HG02981 (cell line): ENCODE measurements around the gene CCDC9.

ENCODE experiments used
- ATAC-seq: cut with Tn5 transposase; IDR thresholded peaks from one replicate; pipeline ENCODE4 v1.9.1; 2021; ENCODE audit warnings: mild to moderate bottlenecking, moderate library complexity; ENCODE audit not compliant: unreplicated experiment

Gene CCDC9

DNA sequence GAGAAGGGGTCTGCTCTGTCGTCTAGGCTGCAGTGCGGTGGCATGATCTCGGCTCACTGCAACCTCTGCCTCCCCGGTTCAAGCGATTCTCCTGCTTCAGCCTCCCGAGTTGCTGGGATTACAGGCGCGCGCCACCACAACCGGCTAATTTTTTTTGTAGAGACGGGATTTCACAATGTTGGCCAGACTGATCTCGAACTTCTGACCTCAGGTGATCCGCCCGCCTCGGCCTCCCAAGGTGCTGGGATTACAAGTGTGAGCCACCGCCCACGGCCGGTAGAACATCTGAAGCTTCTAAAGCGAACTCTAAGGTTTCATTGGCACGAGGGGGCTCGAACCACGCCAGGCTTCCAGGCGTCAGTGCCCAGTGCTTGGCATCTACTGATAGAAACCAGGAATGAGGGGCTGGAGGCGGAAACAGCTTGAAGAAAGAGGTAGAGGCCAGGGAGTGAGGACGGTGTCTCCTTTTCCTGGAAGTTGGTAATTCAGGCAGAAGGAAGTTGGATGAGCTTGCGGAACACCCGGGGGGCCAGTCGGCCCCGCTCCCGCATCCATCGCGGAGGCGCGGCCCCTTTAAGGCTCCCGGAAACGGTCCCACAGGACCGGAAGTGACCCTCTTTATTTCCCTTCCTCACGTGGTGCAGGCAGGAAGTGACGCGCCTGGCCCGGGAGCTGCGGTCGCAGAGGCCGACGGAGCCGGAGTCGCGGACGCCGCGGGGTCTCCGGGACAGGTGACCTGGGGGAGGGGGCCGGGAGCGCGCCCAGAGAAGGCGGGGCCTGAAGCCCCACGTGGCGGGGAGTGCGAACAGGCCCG is at the start of gene CCDC9:
Gene CCDC9 (plus strand): TSS at position 647 of the 814 bp plus-strand sequence. CDS start 1,876 bp downstream, outside the sequence.
- peak; percentile 39 for ATAC-seq

DNA sequence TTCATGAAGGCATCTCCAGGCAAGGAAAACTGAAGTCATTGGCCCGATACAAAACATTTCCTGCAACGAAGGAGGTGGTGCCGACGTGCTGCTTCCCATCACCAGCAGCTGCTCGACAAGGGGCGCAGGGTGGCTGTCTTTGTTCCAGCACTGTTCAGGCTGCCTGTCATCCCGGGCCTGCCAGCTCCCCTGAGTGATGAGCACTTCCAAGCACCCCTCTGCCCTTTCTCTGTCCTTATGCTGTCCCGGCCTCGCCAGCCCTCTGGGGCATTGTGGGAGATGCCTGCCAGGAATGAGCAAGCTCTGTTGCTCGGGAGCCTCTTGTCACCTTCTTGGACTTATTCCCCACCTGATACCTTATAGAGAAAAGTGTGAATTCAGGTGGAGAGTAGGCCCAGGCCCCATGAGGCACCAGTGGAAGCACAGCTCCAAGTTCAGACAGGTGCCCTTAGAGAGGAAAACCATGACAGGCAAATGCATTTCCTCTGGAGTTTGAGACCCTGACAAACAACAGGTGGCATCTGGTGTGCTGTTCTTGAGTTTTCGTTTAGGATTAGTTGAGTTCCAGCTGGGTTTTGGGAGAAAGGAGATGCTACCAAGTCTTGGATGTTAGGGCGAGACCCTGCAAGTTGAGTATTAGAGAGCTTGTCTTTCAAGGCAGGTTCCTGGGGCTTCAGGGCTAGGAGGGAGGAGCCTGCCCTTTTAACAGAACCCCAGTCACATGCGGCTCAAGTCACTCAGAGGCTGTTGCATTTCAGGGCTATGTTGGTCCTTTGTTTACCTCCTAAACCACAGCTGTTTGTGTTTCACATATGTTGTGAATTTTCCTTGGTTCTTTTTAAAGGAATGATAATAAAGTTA is 46.8 kb upstream of the CCDC9 start:
- ATAC-seq, result no peak

DNA sequence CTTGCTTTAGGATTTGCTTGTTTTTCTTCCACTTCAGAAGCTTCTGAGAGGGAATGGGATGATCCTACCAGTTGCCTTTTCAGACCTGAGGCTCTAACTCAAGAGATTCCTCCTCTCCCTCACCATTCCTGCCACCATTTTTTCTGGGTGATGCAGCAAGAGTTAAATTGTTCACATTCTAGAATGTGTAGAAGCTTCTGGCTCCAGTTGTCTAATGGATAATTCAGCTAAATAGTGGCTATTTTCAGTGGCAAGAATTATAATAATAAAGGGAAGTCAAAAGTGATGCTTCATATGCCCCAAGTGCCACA is 46.2 kb upstream of the CCDC9 start:
- no peak for ATAC-seq

DNA sequence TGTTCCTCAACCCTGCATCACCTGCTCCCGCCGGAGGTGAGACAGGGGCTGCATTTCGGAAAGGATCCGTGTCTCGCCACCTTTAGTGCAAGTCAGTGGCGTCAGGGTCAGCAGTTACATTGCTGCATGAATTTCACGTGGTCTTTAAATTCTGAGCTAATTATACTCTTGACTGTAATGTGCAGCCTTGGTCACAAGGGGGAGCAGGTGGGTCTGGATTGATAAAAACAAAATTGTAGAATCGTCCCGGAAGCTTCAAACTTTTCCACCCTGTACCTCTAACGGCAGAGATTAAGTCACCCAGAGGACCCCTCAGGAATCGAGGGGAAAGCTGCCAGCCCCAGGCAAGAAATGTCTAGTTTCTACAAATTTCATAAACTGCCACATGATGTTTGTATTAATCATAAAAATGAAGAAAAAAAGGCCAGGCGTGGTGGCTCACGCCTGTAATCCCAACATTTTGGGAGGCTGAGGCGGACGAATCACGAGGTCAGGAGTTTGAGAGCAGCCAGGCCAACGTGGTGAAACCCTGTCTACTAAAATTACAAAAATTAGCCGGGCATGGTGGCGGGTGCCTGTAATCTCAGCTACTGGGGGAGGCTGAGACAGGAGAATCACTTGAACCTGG is 45.5 kb upstream of the CCDC9 start:
- no peak for ATAC-seq

DNA sequence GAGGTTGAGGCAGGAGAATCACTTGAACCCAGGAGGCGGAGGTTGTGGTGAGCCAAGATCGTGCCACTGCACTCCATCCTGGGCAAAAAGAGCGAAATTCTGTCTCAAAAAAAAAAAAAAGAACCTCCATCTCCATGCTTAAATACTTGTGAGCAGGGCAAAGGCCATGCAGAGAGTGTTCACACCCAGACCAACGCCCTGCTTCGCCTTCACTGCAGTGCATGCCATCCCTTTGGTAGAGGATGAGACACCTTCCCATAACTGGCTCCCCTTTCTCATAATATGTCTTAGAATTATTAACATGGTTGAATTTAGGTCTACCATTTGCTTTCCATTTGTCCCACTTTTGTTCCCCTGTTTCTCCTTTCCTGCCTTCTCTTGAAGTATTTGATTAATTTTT is 40.7 kb upstream of the CCDC9 start:
- no peak for ATAC-seq

DNA sequence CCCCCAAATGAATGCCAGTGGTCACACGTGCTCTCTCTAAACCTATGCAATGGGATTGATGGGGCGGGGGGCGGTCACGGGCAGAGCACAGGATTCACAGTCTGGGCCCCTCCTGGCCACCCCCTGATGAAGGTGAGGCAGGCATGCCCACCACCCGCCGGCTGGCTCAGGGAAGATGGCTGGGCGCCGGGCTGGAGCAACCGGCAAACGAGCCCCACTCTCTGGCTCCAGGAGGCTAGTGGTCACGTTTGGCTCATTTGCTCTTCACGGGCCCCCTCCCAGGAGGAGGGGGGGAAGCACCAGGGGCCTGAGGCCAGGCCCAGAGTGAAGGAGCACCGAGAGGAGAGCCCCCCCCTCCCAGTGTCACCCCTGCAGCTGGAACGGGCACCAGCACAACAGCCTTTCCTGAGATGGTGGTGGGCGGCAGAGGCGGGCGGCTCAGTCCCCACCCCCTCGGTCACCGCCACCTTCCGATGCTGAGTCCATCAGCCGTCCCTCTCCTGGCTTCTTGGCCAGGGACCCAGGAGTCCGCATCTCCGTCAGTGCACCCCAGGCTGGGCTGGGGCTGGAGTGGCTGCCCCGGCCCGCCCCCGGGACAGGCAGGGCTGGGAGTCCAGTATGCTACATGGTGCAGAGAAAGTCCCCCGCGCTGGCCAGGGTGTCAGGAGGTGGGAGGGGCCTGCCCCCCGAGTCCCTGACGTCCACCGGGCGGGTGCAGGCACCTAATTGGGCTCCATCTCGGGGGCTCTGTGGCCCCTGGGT is 35.1 kb upstream of the CCDC9 start:
- ATAC-seq, result no peak

DNA sequence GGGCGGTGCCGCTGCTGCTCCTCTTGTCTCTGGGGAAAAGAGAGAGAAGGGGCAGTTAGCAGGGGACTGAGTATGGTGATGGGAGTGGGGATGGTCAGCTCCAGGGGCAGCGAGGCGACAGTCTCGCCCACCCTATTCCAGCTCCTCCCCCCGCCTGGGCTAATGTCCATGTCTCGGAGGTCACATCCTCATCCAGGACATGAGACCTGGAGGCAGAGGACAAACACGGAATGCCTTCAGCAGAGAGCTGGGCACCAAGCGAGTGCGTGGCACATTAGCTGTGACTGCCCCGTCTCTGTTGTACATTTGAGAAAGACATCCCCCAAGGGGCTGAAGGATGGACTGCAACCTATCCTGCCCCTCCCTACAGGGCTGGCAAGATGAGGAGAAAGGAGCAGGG is 34.4 kb upstream of the CCDC9 start:
- ATAC-seq, result no peak

DNA sequence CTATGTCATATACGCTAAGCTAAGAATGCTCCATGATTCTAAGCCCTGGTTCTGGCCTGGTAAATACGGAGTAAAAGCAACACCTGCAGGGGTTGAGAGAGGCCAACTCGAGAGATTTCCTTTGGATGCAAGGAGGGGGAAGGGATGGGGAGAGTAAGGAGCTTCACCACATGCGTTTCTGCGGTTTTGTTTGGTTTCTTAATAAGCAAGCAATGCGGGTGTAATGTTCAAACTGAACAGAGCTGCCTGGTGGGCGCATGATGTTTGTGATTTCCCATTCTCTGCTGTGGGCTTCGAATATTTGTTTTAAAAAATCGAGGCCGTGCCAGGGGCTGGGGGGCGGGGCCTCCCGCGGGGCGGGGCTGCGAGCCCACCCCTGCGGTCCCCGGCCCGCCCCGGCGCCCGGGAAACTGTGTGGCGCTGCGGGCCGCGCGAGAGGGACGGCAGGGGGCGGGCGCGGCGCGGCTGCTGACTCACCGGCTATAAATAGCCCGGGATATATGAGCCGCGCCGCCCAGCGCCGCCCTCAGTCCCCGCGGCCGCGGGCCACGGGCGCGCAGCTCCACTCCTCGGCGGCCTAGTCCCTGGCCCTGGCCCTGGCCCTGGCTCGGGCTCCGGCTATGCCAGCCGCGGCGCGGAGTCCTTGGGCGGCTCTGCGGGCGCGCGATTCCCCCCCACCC is 30.4 kb upstream of the CCDC9 start:
- ATAC-seq, result peak; percentile 38

DNA sequence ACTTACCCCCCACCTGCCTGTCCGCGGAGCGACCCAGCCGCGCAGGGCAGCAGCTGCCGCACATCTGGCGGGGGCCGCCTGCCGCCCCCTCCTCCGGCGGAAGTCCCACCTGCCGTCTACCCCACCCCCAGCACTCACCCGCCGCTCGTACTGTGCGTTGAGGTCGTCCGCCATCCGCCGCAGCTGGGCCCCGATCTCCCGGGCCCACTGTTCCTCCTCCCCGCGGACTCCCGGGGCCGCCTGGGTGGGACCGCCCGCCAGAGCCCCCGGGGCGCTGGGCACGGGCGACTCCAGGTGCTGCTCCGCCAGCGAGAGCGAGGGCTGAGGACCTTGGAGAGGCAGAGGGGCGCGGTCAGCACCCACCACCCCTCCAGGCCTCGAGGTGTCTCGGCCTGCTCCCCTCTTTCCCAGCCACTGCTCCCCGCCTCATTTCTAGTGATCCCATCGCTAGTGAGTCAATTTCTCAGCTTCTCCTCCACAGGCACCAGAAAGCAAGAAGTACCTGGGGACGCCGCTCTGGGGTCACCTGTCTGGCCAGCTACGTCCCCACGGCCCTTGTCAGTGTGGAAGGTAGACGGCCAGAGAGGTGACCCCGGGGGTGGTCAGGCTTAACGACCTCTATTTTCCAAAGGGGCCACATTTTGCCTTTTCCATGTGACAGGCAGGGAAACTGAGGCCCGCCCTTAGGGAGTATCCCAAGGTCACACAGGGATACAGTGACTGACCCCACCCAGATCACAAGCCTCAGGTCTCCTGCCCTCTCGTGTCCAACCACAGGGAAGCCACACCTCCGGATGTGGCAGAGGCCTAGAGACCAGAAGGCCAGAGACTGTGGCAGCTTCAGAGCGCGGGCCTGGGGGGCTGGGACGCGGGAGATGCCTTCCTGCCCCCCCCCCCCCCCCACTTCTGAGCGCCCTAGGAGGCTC is 29.6 kb upstream of the CCDC9 start:
- no peak for ATAC-seq

DNA sequence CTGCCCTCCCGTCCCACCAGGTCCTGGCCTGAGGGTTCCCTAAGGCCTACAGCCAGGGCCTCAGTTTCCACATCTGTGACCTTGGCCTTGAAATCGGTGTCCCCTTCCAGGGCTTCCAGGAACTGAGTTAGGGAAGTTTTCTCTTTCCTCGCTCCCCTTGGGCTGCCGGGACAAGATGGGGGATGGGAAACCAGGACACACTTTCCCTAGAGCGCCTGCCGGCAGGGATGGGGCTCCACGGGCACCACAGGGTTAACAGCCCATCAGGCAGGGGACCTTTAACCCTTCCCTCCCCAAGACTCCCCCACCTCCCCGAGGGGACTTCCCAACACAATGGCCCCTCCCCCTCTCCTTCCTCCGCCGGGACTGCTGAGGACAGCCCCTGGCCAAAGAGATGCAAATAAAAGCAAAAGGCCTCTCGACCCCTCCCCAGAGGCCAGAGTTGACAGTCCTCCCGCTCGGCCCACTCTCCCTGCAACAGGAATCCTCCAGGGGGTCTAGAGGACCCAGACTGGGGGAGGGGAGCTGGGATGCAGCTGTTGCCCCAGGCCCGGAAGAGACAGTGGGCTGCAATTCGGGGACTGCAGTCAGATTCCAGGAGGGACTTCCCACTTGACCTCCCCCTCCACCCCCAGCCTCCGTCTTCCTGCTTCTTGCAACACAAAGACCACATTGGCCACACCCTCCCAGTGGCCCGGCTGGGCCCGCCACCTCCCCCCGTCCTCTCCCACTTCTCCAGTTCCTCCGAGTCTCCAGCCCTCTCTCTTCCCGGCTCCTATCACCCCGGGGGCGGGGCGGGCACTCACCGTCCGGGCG is 28.8 kb upstream of the CCDC9 start:
- ATAC-seq, result no peak

DNA sequence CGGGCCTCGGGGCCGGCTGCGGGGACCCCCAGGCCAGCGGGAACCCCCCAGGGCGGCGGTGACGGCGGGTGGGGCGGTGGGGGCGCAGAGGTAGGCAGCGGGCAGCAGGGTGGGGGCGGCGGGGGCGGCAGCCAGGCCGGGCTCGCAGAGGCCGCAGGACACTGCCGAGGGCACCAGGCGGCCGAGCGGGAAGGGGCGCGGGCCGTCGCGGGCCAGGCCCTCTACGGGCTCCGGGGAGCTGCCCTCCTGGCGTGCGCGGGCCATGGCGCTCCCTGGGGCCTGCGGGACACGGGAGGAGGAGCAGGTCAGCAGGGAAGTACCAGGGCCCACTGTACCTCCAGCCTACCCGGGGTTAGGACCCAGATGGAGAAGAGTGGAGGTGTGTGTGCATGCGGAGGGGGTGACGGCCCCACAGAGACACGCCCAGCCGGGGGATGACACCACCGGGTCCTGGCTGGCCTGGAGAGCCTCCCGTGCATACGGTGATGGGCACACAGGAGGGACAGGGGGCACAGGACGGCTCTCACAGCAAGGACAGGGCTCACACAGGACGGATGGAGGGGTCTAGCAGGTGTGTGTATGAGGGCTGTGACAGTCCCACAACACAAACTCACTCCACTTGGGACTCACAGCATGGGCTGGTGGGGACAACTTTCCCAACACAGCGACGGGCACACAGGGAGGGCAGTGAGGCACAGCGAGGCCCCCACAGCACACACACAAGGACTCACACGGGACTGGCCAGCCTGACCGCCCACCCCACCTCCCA is 28.0 kb upstream of the CCDC9 start:
- no peak for ATAC-seq

DNA sequence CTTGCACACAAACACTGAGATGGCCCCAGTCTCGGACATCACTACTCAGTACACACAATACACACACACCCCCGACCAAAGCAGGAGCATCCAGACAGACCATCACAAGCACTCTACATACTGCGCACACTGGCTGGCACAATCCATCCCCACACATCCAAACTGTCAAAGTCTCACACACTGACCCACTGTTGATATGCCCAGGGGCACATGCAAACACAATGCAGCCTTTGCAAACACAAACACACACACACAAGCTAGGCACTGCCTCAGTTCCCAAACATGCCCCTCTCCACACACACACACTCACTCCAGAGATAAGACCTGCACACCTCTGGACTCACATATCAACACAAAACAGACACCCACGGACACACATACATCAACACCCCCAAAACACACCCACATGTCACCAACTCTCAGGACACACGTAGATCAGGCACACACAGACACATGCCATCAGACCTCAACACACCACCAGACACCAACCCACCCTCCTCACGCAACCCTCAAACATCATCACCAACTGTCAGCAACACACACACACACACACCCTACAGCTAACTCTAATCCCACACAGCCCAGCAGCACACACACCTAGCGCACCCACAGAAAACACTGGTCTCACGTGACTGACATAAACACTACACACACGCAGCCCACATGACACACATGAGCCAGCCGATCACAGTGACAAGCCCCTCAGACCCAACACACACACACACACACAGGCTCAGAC is 27.2 kb upstream of the CCDC9 start:
- ATAC-seq, result no peak

DNA sequence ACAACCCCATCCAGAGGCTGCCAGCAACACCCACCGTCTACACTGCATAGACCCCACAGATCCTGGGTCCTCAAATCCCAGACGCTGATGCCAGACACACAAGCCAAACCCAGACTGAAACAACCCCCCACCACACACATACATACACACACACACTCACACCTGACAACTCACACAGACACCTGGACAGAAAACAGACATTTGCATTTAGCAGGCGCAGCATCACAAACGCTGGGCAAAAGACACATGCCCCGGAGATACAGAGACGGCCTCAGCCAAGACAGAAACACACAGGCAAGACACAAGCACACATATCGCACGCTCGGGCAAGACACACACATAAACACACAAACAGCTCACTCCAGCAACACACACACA is 26.7 kb upstream of the CCDC9 start:
- no peak for ATAC-seq

DNA sequence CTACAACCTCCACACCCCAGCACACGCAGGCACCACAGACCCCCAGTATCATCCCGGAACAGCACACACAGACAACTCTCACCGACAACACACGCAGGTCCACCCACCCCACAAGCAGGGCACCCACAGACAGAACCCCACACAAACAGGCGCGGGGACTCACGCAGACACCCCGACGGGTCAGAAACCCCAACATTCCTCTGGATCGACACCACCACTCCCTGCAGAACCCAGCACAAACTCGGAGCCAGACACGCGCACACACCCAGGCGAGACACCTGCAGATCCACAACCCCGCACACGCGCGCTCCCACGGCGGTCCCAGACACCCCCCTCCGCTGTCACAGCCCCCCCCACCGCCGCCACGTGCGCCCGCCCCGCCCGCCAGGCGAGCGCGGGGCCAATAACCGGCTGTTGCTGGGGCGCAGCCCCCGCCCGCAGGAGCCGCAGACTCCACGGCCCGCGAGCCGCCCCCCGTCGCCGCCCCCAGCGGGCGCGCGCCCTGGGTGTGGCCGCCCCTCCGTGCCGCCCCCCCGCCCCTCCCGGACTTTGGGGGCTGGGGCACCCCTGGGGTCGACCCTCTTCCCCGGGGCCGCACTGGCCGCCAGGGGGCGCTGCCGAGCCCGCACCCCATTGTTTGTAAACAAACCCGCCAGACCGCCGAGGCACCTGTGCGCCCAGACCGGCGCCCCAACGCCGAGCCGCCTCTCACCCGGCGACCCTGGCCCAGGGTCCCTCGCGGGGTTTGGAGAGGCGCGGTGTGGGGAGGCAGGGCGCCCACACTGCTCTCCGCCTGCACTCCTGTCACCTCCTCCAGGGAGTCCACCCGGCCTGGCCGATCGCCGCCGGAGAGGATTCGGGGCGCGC is 26.0 kb upstream of the CCDC9 start:
- no peak for ATAC-seq

DNA sequence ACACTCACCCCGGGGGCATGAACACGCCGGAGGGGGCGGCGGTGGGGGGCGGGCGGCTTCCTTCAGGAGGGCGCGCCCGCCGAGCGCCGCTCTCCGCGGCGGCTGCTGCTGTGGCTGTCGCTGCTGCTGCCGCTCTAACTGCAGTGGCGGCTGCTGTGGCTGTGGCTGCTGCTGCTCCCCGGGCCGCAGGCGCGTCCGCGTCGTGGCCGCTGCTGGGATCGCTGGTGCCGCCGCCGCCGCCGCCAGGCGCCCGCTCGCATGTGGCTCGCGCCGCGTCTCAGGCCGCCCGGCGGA is 25.5 kb upstream of the CCDC9 start, which contains the start of gene BBC3:
Gene BBC3 (minus strand): TSS at position 279 of the 294 bp plus-strand sequence. CDS start 2,768 bp downstream, outside the sequence.
- ATAC-seq, result no peak
